HCT116 (cell line): ENCODE measurements around the gene KAZN. TPM values are rescaled to one million over a fixed set of nuclear protein-coding genes. Genes with fewer than 3 reads are reported as not detected.

ENCODE experiments used
- ATAC-seq: fragments of 200-7000 bp; cut with Tn5 transposase; 2 replicates; pipeline ENCODE4 v1.9.1; 2020; ENCODE audit warnings: mild to moderate bottlenecking, moderate library complexity
- BruUV-seq: library from RNA; stranded (reverse); fragments of 400-500 nt; replicated peaks from 2 replicates; lab custom pipeline; 2021; lab: Mats Ljungman, UMichigan
- CTCF ChIA-PET: fragments of 300-600 bp; sonication (Branson Sonifier 250); formaldehyde crosslinking; loops from one replicate; lab custom pipeline; 2021; ENCODE audit warnings: antibody characterized with exemption; lab: Charles Lee
- POLR2A ChIA-PET: fragments of 300-600, 350-600 bp; sonication (Branson Sonifier 250); formaldehyde crosslinking; loops from one replicate; lab custom pipeline; 2021; ENCODE audit warnings: antibody characterized with exemption; lab: Charles Lee
- RAD21 ChIA-PET, 2 experiments: fragments of 300-600 bp; sonication (Branson Sonifier 250); formaldehyde crosslinking; loops; one replicate each; lab custom pipeline; 2023; ENCODE audit warnings: low total read pairs in 2 of 2; ENCODE audit not compliant: uncharacterized antibody in 2 of 2, unreplicated experiment in 2 of 2, low non-redundant PET in 1 of 2; lab: Charles Lee
- DNase-seq: peaks from one replicate; pipeline ENCODE4 v3.0.0-alpha.2; 2010; ENCODE audit warnings: low read depth, low spot score
- H2AFZ ChIP-seq: fragments of 200-600 bp; shearing (Covaris generic), sonication (generic); 2 replicates; pipeline ENCODE4 v1.6.1; 2017; ENCODE audit warnings: low read depth, mixed run types, mixed read lengths, antibody characterized with exemption, low read length; ENCODE audit not compliant: poor library complexity, severe bottlenecking
- H3K27ac ChIP-seq: 2 replicates; pipeline ENCODE4 v1.5.1; 2012; ENCODE audit warnings: low read depth, low read length
- H3K27me3 ChIP-seq: fragments of 200-600 bp; sonication (generic); 2 replicates; pipeline ENCODE4 v1.6.1; 2016; ENCODE audit warnings: mixed run types, low read length, mixed read lengths; ENCODE audit not compliant: insufficient read depth
- H3K36me3 ChIP-seq, 2 experiments: fragments of 200-500 bp in 1 of 2; fragments of 200-600 bp in 1 of 2; sonication (Bioruptor generic) in 1 of 2; sonication (generic) in 1 of 2; 2 replicates each; pipeline versions ENCODE4 v1.5.1 to v1.6.1; 2014 to 2016; ENCODE audit warnings: low read length in 2 of 2, inconsistent platforms in 1 of 2, mixed read lengths in 1 of 2, mixed run types in 1 of 2; ENCODE audit not compliant: insufficient read depth in 2 of 2, control insufficient read depth in 1 of 2
- H3K4me1 ChIP-seq, 2 experiments: fragments of 200-600 bp in 1 of 2; sonication (generic) in 1 of 2; 2 replicates each; pipeline versions ENCODE4 v1.5.1 to v1.6.1; 2012 to 2017; ENCODE audit warnings: low read length in 2 of 2, inconsistent platforms in 1 of 2, mild to moderate bottlenecking in 1 of 2, mixed read lengths in 1 of 2, mixed run types in 1 of 2, moderate library complexity in 1 of 2; ENCODE audit not compliant: insufficient read depth in 2 of 2, control insufficient read depth in 1 of 2
- H3K4me2 ChIP-seq: fragments of 200-600 bp; sonication (generic); 2 replicates; pipeline ENCODE4 v1.6.1; 2017; ENCODE audit warnings: mixed run types, low read length, mixed read lengths
- H3K4me3 ChIP-seq, 2 experiments: fragments of 200-600 bp in 1 of 2; sonication (generic) in 1 of 2; replicated peaks in 1 of 2; 2 replicates each; pipeline ENCODE4 v1.5.1; 2011 to 2016; ENCODE audit warnings: low read length in 2 of 2, control low read depth in 1 of 2, low read depth in 1 of 2, mild to moderate bottlenecking in 1 of 2, mixed read lengths in 1 of 2, mixed run types in 1 of 2
- H3K79me2 ChIP-seq: fragments of 200-600 bp; sonication (generic); 2 replicates; pipeline ENCODE4 v1.6.1; 2017; ENCODE audit warnings: mild to moderate bottlenecking, mixed run types, low read length, moderate library complexity, mixed read lengths; ENCODE audit not compliant: insufficient read depth
- H3K9ac ChIP-seq: fragments of 200-600 bp; sonication (generic); 2 replicates; pipeline ENCODE4 v1.6.1; 2016; ENCODE audit warnings: low read length, mixed read lengths
- H3K9me2 ChIP-seq: fragments of 200-600 bp; sonication (generic), shearing (Covaris generic); 2 replicates; pipeline ENCODE4 v1.6.1; 2017; ENCODE audit warnings: mixed run types, mild to moderate bottlenecking, moderate library complexity; ENCODE audit not compliant: insufficient read depth
- H3K9me3 ChIP-seq, 2 experiments: fragments of 200-500 bp in 1 of 2; fragments of 200-600 bp in 1 of 2; sonication (Bioruptor generic) in 1 of 2; sonication (generic) in 1 of 2; 2 replicates each; pipeline ENCODE4 v1.6.1; 2014 to 2017; ENCODE audit warnings: low read length in 2 of 2, mixed read lengths in 2 of 2, inconsistent platforms in 1 of 2, low read depth in 1 of 2, mild to moderate bottlenecking in 1 of 2, mixed run types in 1 of 2, moderate library complexity in 1 of 2; ENCODE audit not compliant: control insufficient read depth in 1 of 2, insufficient read depth in 1 of 2
- H4K20me1 ChIP-seq: fragments of 200-600 bp; sonication (generic), shearing (Covaris generic); 2 replicates; pipeline ENCODE4 v1.6.1; 2017; ENCODE audit warnings: mixed run types, mild to moderate bottlenecking, moderate library complexity; ENCODE audit not compliant: insufficient read depth
- ATF3 ChIP-seq: IDR thresholded peaks from 2 replicates; pipeline ENCODE4 v1.6.1; 2012
- CBX3 ChIP-seq: IDR thresholded peaks from 2 replicates; pipeline ENCODE4 v1.6.1; 2012; ENCODE audit warnings: low read depth
- EGR1 ChIP-seq: IDR thresholded peaks from 2 replicates; pipeline ENCODE4 v1.6.1; 2012; ENCODE audit warnings: low read depth
- EZH2phosphoT487 ChIP-seq: fragments of 200-600 bp; IDR thresholded peaks from 2 replicates; pipeline ENCODE4 v1.6.1; 2018; ENCODE audit warnings: antibody characterized with exemption, borderline replicate concordance
- FOSL1 ChIP-seq: IDR thresholded peaks from 2 replicates; pipeline ENCODE4 v1.6.1; 2012; ENCODE audit warnings: low read depth
- JUND ChIP-seq: IDR thresholded peaks from 2 replicates; pipeline ENCODE4 v1.6.1; 2012
- POLR2A ChIP-seq: IDR thresholded peaks from 2 replicates; pipeline ENCODE4 v1.7.0; 2011; ENCODE audit warnings: borderline replicate concordance; ENCODE audit not compliant: insufficient read depth, insufficient read length; ENCODE audit errors: extremely low read depth
- RAD21 ChIP-seq: IDR thresholded peaks from 2 replicates; pipeline ENCODE4 v1.6.1; 2012; ENCODE audit warnings: low read depth, mild to moderate bottlenecking
- REST ChIP-seq: IDR thresholded peaks from 2 replicates; pipeline ENCODE4 v1.6.1; 2012; ENCODE audit warnings: low read depth
- SP1 ChIP-seq: IDR thresholded peaks from 2 replicates; pipeline ENCODE4 v1.6.1; 2012; ENCODE audit warnings: low read depth
- SRF ChIP-seq: IDR thresholded peaks from 2 replicates; pipeline ENCODE4 v1.6.1; 2012; ENCODE audit warnings: low read depth
- TCF7L2 ChIP-seq: IDR thresholded peaks from 2 replicates; pipeline ENCODE4 v1.7.0; 2011; ENCODE audit warnings: borderline replicate concordance, inconsistent platforms; ENCODE audit not compliant: insufficient read depth, insufficient read length; ENCODE audit errors: extremely low read depth
- YY1 ChIP-seq: IDR thresholded peaks from 2 replicates; pipeline ENCODE4 v1.6.1; 2011; ENCODE audit warnings: low read length, low read depth, moderate library complexity, mild to moderate bottlenecking; ENCODE audit not compliant: insufficient replicate concordance; ENCODE audit errors: extremely low read depth
- ZFX ChIP-seq: fragments of 450-650 bp; IDR thresholded peaks from 2 replicates; pipeline ENCODE4 v1.6.1; 2017
- ZNF274 ChIP-seq: fragments of 200-500 bp; sonication (Bioruptor generic); IDR thresholded peaks from 2 replicates; pipeline ENCODE4 v1.6.1; 2014; ENCODE audit warnings: mild to moderate bottlenecking, low read depth, low read length, inconsistent platforms
- intact Hi-C: fragments of 100-400 bp; cut with micrococcal nuclease; formaldehyde crosslinking; loops from 2 replicates; pipeline ENCODE4 v1.10.0; 2022
- total RNA-seq: library from RNA; stranded (reverse); gene quantifications from one replicate; pipeline ENCODE4 v1.2.1, GENCODE V29; 2021; ENCODE audit not compliant: unreplicated experiment
- TF ChIP-seq, protein P1 (sequence below): IDR thresholded peaks from 2 replicates; pipeline ENCODE4 v1.6.1; 2012
- TF ChIP-seq, protein P2 (sequence below): IDR thresholded peaks from 2 replicates; pipeline ENCODE4 v1.6.1; 2011; ENCODE audit warnings: mild to moderate bottlenecking, low read length, moderate library complexity; ENCODE audit not compliant: insufficient replicate concordance; ENCODE audit errors: extremely low read depth
- TF ChIP-seq, protein P3 (sequence below), 3 experiments: fragments of 200-600 bp in 1 of 3; sonication (generic) in 1 of 3; IDR thresholded peaks in 2 of 3; conservative IDR thresholded peaks in 1 of 3; 2 replicates each; pipeline ENCODE4 v1.5.1; 2012 to 2017; ENCODE audit warnings: low read depth in 2 of 3, low read length in 2 of 3, antibody characterized with exemption in 1 of 3, borderline replicate concordance in 1 of 3, control low read depth in 1 of 3, mild to moderate bottlenecking in 1 of 3, mixed read lengths in 1 of 3, mixed run types in 1 of 3, moderate library complexity in 1 of 3; ENCODE audit not compliant: insufficient read depth in 1 of 3

The KAZN gene
- total RNA-seq, 1 experiment from 2014 or later: 13.4 TPM

DNA sequence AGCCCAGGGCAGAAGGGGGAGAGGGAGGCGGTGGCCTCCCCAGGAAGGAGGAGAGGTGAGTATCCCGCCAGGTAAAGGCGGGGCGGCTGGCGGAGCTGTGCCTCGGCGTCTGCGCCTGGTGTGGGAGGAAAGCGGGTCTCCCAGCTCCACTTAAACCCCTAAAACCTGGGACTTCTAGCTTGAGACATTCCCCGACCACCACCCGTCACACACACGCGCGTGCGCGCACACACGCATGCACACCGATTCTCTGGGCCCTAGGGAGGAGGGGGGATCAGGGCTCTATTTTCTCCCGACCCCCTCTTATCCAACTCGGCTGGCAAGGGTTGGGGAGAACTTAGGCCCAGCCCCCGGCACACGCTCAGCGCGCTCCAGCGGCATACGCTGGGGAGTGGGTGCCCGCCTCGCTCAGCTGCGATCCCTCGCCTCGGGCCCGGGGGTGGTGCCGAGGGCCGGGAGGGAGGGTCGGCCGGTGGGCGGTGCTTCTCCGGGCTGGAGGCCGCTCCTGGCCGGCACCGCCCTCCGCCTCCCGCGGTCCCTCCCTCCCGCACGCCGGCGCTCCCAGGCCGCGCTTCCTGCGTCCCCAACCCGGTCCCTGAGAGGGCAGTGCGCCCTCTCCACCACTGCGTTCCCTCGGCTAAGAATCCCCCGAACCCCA, 554.8 kb downstream of the KAZN start, which contains the start of gene TMEM51:
TSS of gene TMEM51 (plus strand) at position 564 of the 658 bp plus-strand sequence. CDS start 61,341 bp downstream, outside the sequence.
- peaks cover 8 to 34% of the 10 kb centered on the region in 2 experiments; a peak in 3 of 4 replicates for H3K4me1 ChIP-seq
- peak within 1 kb of the TSS; percentile 80 for H3K9ac ChIP-seq
- H3K27ac ChIP-seq: peak within 1 kb of the TSS; percentile 84
- no peaks in the 10 kb centered on the region; the same call in 1 of the 2 replicates for H4K20me1 ChIP-seq
- no peak for DNase-seq
- peaks cover 43% of the 10 kb centered on the region for H3K79me2 ChIP-seq
- intact Hi-C loops: loop anchor here (2.0 to 5.0 kb wide), 2 partner anchors 25 to 49 kb away; no protein-coding TSS in a partner anchor
- no TSS peak for BruUV-seq
- peak within 1 kb of the TSS; percentile 66 to 67 for H3K4me3 ChIP-seq
- no peaks in the 10 kb centered on the region for H3K9me2 ChIP-seq
- no peaks in the 10 kb centered on the region for H3K27me3 ChIP-seq
- POLR2A ChIA-PET: interaction anchor here (1.2 kb wide), 2 partner anchors 21 to 127 kb away, joined by 4 to 5 read pairs; no protein-coding TSS in a partner anchor
- RAD21 ChIA-PET: interaction anchor here (1.0 to 1.5 kb wide), 3 partner anchors 20 to 119 kb away, joined by 3 to 4 read pairs (median 3); no protein-coding TSS in a partner anchor
- no peaks in the 10 kb centered on the region for H3K36me3 ChIP-seq
- CTCF ChIA-PET: interaction anchor here (0.7 to 4.1 kb wide), 14 partner anchors 11 to 170 kb away, joined by 3 to 26 read pairs (median 4); no protein-coding TSS in a partner anchor
- ATAC-seq: peak; percentile 80
- H3K4me2 ChIP-seq: peak within 1 kb of the TSS; percentile 98
- H2AFZ ChIP-seq: no peak within 1 kb of the TSS
- no peaks in the 10 kb centered on the region for H3K9me3 ChIP-seq
- TF ChIP-seq FOSL1: no peak
- TF ChIP-seq, protein P1, sequence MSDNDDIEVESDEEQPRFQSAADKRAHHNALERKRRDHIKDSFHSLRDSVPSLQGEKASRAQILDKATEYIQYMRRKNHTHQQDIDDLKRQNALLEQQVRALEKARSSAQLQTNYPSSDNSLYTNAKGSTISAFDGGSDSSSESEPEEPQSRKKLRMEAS: no peak; the same call in 1 of the 2 replicates
- no peak for TF ChIP-seq SRF
- no peak for TF ChIP-seq REST
- no peak for TF ChIP-seq JUND
- TF ChIP-seq TCF7L2: no peak
- TF ChIP-seq, protein P2, sequence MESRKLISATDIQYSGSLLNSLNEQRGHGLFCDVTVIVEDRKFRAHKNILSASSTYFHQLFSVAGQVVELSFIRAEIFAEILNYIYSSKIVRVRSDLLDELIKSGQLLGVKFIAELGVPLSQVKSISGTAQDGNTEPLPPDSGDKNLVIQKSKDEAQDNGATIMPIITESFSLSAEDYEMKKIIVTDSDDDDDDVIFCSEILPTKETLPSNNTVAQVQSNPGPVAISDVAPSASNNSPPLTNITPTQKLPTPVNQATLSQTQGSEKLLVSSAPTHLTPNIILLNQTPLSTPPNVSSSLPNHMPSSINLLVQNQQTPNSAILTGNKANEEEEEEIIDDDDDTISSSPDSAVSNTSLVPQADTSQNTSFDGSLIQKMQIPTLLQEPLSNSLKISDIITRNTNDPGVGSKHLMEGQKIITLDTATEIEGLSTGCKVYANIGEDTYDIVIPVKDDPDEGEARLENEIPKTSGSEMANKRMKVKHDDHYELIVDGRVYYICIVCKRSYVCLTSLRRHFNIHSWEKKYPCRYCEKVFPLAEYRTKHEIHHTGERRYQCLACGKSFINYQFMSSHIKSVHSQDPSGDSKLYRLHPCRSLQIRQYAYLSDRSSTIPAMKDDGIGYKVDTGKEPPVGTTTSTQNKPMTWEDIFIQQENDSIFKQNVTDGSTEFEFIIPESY: peak; percentile 4
- no peak for TF ChIP-seq RAD21
- TF ChIP-seq POLR2A: no peak
- no peak for TF ChIP-seq ZFX
- TF ChIP-seq SP1: peak; percentile 6; the same call in 1 of the 2 replicates
- TF ChIP-seq ATF3: no peak
- no peak for TF ChIP-seq YY1
- no peak for TF ChIP-seq EZH2phosphoT487
- TF ChIP-seq CBX3: 0 out of 2 replicates have a peak, but pooled peaks have one; percentile 46
- no peak for TF ChIP-seq ZNF274
- TF ChIP-seq, protein P3, sequence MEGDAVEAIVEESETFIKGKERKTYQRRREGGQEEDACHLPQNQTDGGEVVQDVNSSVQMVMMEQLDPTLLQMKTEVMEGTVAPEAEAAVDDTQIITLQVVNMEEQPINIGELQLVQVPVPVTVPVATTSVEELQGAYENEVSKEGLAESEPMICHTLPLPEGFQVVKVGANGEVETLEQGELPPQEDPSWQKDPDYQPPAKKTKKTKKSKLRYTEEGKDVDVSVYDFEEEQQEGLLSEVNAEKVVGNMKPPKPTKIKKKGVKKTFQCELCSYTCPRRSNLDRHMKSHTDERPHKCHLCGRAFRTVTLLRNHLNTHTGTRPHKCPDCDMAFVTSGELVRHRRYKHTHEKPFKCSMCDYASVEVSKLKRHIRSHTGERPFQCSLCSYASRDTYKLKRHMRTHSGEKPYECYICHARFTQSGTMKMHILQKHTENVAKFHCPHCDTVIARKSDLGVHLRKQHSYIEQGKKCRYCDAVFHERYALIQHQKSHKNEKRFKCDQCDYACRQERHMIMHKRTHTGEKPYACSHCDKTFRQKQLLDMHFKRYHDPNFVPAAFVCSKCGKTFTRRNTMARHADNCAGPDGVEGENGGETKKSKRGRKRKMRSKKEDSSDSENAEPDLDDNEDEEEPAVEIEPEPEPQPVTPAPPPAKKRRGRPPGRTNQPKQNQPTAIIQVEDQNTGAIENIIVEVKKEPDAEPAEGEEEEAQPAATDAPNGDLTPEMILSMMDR (IDR thresholded peaks at IDR 0.05 in 2 of 3, conservative IDR thresholded peaks at IDR 0.05 in 1 of 3; ENCODE audit: borderline replicate concordance in 1 of 3, insufficient read depth in 1 of 3, low read depth in 2 of 3, low read length in 2 of 3): no peak
- TF ChIP-seq EGR1: no peak
